Hepatocyte (in vitro differentiated cells): Measurements from ENCODE around the gene PRKAG2.

Experiments used
- EZH2 ChIP-seq: fragments of 200-600 bp; sonication (generic); IDR thresholded peaks from 2 replicates; pipeline ENCODE4 v1.6.1; 2016; ENCODE audit warnings: antibody characterized with exemption, mild to moderate bottlenecking, borderline replicate concordance
- TF ChIP-seq, protein P1 (sequence below): fragments of 200-600 bp; sonication (generic); IDR thresholded peaks from 2 replicates; pipeline ENCODE4 v1.5.1; 2016; ENCODE audit warnings: antibody characterized with exemption, mild to moderate bottlenecking; ENCODE audit not compliant: poor library complexity

DNA sequence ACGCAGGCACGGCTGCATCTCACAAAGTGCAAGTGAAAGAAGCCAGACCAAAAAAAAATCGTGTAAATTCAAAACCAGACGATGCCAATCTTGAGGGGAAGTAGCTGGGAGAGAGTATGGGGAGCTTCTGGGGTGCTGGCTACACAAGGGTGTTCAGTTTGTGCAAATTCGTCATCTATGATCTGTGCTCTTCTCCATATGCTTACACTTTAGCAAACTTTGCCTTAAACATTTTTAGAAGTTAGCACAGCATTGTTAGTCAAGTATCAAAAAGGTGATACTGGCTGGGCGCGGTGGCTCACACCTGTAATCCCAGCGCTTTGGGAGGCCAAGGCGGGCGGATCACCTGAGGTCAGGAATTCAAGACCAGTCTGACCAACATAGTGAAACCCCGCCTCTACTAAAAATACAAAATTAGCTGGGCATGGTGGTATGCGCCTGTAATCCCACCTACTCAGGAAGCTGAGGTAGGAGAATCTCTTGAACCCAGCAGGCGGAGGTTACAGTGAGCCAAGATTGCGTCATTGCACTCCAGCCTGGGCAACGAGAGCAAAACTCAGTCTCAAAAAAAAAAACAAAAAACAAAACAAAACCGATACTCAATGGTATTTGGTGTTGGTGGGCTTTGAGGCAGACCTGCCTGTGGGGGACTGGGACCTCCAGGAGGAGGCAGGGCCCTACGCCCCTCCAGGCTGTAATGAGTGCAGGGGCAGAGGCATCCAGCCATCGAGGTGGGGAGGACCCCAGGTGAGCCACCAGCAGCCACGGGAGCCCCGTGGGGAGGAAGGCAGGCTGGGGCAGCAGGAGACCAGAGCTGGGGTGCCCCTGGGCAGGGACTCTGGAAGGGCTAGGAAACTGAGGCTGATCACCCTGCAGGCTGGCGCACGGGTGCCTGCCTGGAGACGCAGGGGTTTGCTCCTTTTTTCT, 150.0 kb downstream of the PRKAG2 start:
- TF ChIP-seq, protein P1, sequence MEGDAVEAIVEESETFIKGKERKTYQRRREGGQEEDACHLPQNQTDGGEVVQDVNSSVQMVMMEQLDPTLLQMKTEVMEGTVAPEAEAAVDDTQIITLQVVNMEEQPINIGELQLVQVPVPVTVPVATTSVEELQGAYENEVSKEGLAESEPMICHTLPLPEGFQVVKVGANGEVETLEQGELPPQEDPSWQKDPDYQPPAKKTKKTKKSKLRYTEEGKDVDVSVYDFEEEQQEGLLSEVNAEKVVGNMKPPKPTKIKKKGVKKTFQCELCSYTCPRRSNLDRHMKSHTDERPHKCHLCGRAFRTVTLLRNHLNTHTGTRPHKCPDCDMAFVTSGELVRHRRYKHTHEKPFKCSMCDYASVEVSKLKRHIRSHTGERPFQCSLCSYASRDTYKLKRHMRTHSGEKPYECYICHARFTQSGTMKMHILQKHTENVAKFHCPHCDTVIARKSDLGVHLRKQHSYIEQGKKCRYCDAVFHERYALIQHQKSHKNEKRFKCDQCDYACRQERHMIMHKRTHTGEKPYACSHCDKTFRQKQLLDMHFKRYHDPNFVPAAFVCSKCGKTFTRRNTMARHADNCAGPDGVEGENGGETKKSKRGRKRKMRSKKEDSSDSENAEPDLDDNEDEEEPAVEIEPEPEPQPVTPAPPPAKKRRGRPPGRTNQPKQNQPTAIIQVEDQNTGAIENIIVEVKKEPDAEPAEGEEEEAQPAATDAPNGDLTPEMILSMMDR, result no peak
- no peak for TF ChIP-seq EZH2
